ENCODE results near the gene COX6B2. TPM values are rescaled to one million over a fixed set of nuclear protein-coding genes. Genes with fewer than 3 reads are reported as not detected.

The COX6B2 gene
- total RNA-seq, 3 donors from 2014 or later = 16.6 to 30.0 (median 17.2) TPM

DNA sequence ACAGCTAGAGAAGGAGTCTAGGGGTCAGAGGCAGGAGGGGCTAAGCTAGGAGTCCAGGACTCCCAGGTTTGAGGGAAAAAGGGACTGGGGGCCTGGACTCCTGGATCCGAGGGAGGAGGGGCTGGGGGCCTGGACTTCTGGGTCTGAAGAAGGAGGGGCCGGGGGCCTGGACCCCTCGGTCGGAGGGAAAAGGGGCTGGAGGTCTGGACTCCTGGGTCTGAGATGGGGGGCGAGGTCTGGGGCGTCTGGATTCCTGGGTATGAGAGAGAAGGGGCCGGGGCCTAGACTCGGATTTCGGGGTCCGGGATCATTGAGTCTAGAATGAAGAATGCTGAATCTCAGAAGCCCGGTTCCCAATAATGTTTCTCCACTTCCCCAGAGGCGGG is 52.2 kb downstream of the COX6B2 start:
- H3K4me3 ChIP-seq = no peak overlapping the region
- H3K4me1 ChIP-seq (ENCODE audit: low read depth) = peaks cover under 1% of the 10 kb centered on the region
- H3K9me3 ChIP-seq = no peaks in the 10 kb centered on the region
- ATAC-seq (no peak), DNase-seq (no peak)
- intact Hi-C loops (cut with DNase I, micrococcal nuclease) = loop anchor here in 1 of 2 donors (10.0 kb wide), 1 partner anchor 82 kb away; the partner anchor contains the start of genes RPL28 and TMEM238
- TF ChIP-seq, protein P1, sequence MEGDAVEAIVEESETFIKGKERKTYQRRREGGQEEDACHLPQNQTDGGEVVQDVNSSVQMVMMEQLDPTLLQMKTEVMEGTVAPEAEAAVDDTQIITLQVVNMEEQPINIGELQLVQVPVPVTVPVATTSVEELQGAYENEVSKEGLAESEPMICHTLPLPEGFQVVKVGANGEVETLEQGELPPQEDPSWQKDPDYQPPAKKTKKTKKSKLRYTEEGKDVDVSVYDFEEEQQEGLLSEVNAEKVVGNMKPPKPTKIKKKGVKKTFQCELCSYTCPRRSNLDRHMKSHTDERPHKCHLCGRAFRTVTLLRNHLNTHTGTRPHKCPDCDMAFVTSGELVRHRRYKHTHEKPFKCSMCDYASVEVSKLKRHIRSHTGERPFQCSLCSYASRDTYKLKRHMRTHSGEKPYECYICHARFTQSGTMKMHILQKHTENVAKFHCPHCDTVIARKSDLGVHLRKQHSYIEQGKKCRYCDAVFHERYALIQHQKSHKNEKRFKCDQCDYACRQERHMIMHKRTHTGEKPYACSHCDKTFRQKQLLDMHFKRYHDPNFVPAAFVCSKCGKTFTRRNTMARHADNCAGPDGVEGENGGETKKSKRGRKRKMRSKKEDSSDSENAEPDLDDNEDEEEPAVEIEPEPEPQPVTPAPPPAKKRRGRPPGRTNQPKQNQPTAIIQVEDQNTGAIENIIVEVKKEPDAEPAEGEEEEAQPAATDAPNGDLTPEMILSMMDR (IDR thresholded peaks at IDR 0.05) = no peak
- no peaks in the 10 kb centered on the region for H3K36me3 ChIP-seq (ENCODE audit: low read depth)

DNA sequence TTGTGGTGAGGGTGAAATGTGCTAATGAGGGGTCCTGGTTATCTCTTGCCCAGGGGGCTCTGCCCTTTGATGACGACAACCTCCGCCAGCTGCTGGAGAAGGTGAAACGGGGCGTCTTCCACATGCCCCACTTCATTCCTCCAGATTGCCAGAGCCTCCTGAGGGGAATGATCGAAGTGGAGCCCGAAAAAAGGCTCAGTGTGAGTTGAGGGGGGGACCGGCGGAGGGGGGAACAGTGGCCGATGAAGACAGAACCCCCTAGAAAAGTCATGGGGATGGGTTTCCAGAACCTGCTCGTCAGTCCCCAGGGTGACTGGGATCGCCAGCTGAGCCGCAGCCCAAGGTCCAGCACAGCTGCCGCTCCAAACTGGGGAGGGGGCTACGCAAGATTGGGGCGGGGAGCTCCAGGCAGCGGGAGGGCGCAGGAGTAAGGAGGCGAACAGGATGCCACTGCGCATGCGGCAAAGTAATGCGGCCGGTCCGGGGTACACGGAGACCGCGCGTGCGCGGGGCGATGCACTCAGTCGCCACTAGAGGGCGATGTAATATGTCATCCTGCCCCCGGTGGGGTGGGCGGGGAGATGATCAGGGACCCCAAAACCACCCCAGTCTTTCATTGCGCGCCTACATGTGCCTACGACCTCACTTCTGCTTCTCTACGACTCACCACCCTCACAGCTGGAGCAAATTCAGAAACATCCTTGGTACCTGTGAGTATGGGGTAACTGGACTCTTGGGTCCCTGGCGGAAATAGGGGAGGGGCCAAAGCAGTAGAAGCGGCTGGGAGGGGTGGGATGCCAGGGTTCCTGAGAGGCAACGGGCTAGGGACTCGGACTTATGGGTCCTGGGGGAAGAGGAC is 52.8 kb downstream of the COX6B2 start:
- TF ChIP-seq, protein P1 (IDR thresholded peaks at IDR 0.05) = peak; percentile 97

GRCh38 chr19:55300886-55301458 is 53.5 kb downstream of the COX6B2 start:
- H3K4me3 ChIP-seq = no peak overlapping the region
- intact Hi-C loops (cut with DNase I, micrococcal nuclease) = loop anchor here in 1 of 2 donors (10.0 kb wide), 1 partner anchor 84 kb away; the partner anchor contains the start of genes RPL28 and TMEM238
- peaks cover 4% of the 10 kb centered on the region for H3K4me1 ChIP-seq (ENCODE audit: low read depth)
- ATAC-seq = no peak
- DNase-seq = no peak
- no peaks in the 10 kb centered on the region for H3K9me3 ChIP-seq
- H3K36me3 ChIP-seq (ENCODE audit: low read depth) = no peaks in the 10 kb centered on the region
- TF ChIP-seq, protein P1 (IDR thresholded peaks at IDR 0.05) = no peak

More for the DNA sequence above, 52.8 kb downstream of the COX6B2 start:
- intact Hi-C loops (cut with DNase I, micrococcal nuclease) = loop anchor here in 1 of 2 donors (10.0 kb wide), 1 partner anchor 83 kb away; the partner anchor contains the start of genes RPL28 and TMEM238
- Histone ChIP-seq H3K36me3 (ENCODE audit: low read depth) (no peaks in the 10 kb centered on the region), H3K4me1 (ENCODE audit: low read depth) (peaks cover 4% of the 10 kb centered on the region), H3K4me3 (no peak overlapping the region), H3K9me3 (no peaks in the 10 kb centered on the region)
- ATAC-seq = peak; percentile 96
- DNase-seq = peak; percentile 91 to 94 (median 93)

DNA sequence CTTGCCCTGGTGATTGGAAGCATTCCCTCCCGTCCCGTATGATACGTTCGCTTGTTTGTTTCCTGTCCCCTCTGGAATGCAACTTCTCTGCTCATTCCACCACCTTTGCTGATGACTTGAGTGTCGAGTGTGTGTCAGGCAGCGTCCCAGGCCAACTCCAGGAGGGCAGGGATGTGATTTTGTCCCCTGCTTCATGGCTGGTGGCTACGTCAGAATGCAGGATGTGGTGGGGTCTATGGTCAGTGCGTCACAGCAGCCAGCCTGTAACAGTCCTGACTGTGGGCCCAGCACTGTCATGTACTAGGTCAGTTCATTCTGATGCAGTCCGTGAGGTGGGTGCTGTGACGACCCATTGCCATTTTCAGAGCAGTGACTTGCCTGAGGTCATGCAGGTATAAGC is 54.5 kb downstream of the COX6B2 start:
- DNase-seq = no peak
- Histone ChIP-seq H3K4me3 (no peak overlapping the region), H3K4me1 (ENCODE audit: low read depth) (peaks cover 4% of the 10 kb centered on the region), H3K36me3 (ENCODE audit: low read depth) (no peaks in the 10 kb centered on the region), H3K9me3 (no peaks in the 10 kb centered on the region)
- TF ChIP-seq, protein P1 (IDR thresholded peaks at IDR 0.05) = no peak
- intact Hi-C loops (cut with DNase I, micrococcal nuclease) = loop anchor here (10.0 kb wide), 1 partner anchor 85 kb away; the partner anchor contains the start of genes RPL28 (in 2 of the 2) and TMEM238 (in 2 of the 2)
- ATAC-seq = no peak

Other genes starting within 250 kb of the COX6B2 start
- gene PPP1R12C, start 237.1 kb downstream of the COX6B2 start, total RNA-seq = 100 to 1,000 TPM in 2 of 3 donors, 10 to 100 TPM in 1; 99.8 to 236 (median 112) TPM
- 1 to 10 TPM in 1 of 3 donors, under 1 TPM in 2; 0.63 to 1.1 (median 0.65) TPM for gene TNNT1, start 205.5 kb downstream of the COX6B2 start, total RNA-seq
- gene TNNI3, start 197.0 kb downstream of the COX6B2 start, total RNA-seq = 1 to 10 TPM in 1 of 3 donors, not detected in 2; 2.2 TPM
- 1 to 10 TPM in 1 of 3 donors, under 1 TPM in 2; 0.54 to 1.0 (median 0.69) TPM for gene DNAAF3, start 188.1 kb downstream of the COX6B2 start, total RNA-seq
- gene SYT5, start 174.4 kb downstream of the COX6B2 start, total RNA-seq = 1 to 10 TPM; 1.0 to 2.9 (median 1.2) TPM
- gene PTPRH, start 145.2 kb downstream of the COX6B2 start, total RNA-seq = 100 to 1,000 TPM in 1 of 3 donors, 10 to 100 TPM in 2; 62.3 to 181 (median 94.8) TPM
- gene TMEM86B, start 126.0 kb downstream of the COX6B2 start, total RNA-seq = 1 to 10 TPM; 3.4 to 4.5 (median 3.7) TPM
- gene PPP6R1, start 95.7 kb downstream of the COX6B2 start, total RNA-seq = 10 to 100 TPM; 60.0 to 72.9 (median 65.9) TPM
- 10 to 100 TPM; 25.6 to 36.0 (median 29.5) TPM for gene HSPBP1, start 74.6 kb downstream of the COX6B2 start, total RNA-seq
- gene BRSK1, start 70.7 kb downstream of the COX6B2 start, total RNA-seq = 10 to 100 TPM in 1 of 3 donors, 1 to 10 TPM in 2; 1.6 to 18.1 (median 1.9) TPM
- 10 to 100 TPM; 31.6 to 62.1 (median 36.4) TPM for gene TMEM150B, start 29.4 kb downstream of the COX6B2 start, total RNA-seq
- gene KMT5C, start 14.8 kb downstream of the COX6B2 start, total RNA-seq = 10 to 100 TPM; 14.7 to 19.3 (median 16.5) TPM
- gene GARIN5B, start 8.5 kb upstream of the COX6B2 start, total RNA-seq = not detected
- gene IL11, start 15.7 kb upstream of the COX6B2 start, total RNA-seq = under 1 TPM; 0.24 to 0.32 (median 0.29) TPM
- gene TMEM190, start 22.1 kb upstream of the COX6B2 start, total RNA-seq = not detected
- gene TMEM238, start 29.6 kb upstream of the COX6B2 start, total RNA-seq = 10 to 100 TPM; 31.4 to 84.2 (median 68.0) TPM
- gene RPL28, start 31.2 kb upstream of the COX6B2 start, total RNA-seq = 1,000 to 10,000 TPM in 2 of 3 donors, 100 to 1,000 TPM in 1; 942 to 1,365 (median 1,241) TPM
- gene UBE2S, start 53.1 kb upstream of the COX6B2 start, total RNA-seq = 10 to 100 TPM; 14.0 to 41.6 (median 23.0) TPM
- gene SHISA7, start 88.6 kb upstream of the COX6B2 start, total RNA-seq = under 1 TPM in 1 of 3 donors, not detected in 2; 0.35 TPM
- 10 to 100 TPM; 65.8 to 88.4 (median 86.9) TPM for gene ISOC2, start 106.9 kb upstream of the COX6B2 start, total RNA-seq
- not detected for gene C19orf85, start 110.0 kb upstream of the COX6B2 start, total RNA-seq
- gene ZNF628, start 121.9 kb upstream of the COX6B2 start, total RNA-seq = 10 to 100 TPM in 1 of 3 donors, 1 to 10 TPM in 2; 6.8 to 11.1 (median 7.9) TPM
- gene NAT14, start 130.5 kb upstream of the COX6B2 start, total RNA-seq = 10 to 100 TPM in 1 of 3 donors, 1 to 10 TPM in 2; 3.9 to 21.7 (median 5.5) TPM
- gene SSC5D, start 133.7 kb upstream of the COX6B2 start, total RNA-seq = 10 to 100 TPM in 1 of 3 donors, 1 to 10 TPM in 2; 2.6 to 35.0 (median 4.0) TPM
- gene SBK2, start 182.4 kb upstream of the COX6B2 start, total RNA-seq = not detected
- gene SBK3, start 190.8 kb upstream of the COX6B2 start, total RNA-seq = under 1 TPM in 2 of 3 donors, not detected in 1; 0.34 to 0.54 TPM
- gene ZNF579, start 226.1 kb upstream of the COX6B2 start, total RNA-seq = 10 to 100 TPM in 1 of 3 donors, 1 to 10 TPM in 2; 6.2 to 13.6 (median 7.2) TPM
- 10 to 100 TPM; 15.7 to 20.3 (median 20.0) TPM for gene FIZ1, start 244.8 kb upstream of the COX6B2 start, total RNA-seq
- gene ZNF524, start 245.6 kb upstream of the COX6B2 start, total RNA-seq = 10 to 100 TPM; 25.5 to 27.1 (median 26.5) TPM

Measured in mucosa of descending colon (tissue), 3 donors.